ENCODE data around the gene SNX9.

The SNX9 gene

DNA sequence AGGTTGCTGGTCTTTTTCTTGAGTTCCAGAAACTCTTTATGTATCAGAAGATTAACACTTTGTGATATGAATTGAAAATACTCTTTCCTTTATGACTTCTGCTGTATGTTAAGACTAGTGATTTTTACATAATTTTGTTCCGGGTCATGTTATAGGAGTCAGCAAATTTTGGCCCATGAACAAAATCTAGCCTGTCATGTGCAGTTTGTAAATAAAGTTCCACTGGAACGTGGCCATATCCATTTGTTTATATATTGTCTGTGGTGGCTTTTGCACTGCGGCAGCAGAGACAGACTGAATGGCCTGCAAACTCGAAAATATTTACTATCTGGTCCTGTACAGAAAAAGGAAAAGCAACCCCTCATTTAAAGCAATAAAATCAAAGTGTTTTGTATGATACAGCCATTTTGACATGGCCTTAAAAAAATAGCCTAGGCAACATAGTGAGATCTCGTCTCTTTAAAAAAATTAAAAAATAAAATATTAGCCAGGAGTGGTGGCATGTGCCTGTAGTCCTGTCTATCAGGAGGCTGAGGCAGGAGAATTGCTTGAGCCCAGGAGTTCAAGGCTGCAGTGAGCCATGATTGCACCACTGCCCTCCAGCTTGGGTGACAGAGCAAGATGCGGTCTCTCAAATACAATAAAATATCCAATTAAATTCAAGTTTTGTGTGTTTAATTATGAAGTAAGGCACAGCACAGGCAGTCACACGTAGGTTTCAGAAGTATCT is 36.9 kb downstream of the SNX9 start:
- DNase-seq (ENCODE audit: low spot score): no peak

DNA sequence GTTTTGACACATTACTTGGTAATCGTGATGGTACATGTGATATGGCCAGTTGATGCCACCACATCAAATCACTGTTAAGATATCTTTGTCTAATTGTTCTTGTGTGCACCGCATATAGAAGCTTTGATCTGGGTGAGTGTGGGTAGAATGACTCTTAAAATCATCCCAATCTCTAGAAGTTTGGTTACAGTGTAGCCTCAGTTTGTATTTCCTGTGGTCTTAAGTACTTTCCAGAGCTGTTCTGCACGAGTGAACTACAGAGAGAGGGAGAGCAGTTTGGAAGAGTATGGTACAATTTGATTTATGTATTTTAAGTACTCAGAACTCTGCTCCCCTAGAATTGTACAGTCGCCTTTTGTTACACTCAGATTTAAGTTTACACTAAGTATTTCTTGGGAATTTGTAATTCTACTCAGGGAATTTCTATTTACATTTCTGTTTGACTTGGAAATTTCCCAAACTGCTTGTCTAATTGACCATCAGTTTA is 37.5 kb downstream of the SNX9 start:
- no peak for DNase-seq (ENCODE audit: low spot score)

DNA sequence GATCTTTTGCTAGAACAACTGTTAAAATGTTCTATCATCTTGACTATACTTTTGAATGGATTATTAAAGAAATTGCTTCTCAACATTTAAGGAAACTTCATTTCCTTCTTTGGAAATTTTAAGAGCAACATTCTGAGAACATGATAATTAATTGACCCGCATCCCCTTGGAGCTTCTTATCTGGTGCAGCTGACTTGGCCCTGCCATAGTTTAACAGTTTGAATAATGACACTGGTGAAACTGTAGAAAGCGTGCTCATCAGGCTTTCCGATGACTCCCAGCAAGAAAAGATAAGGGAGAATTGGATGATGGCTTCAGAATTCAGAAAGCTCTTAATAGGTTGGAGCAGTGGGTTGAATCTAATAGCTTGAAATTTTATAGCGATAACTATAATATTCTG is 38.1 kb downstream of the SNX9 start:
- DNase-seq (ENCODE audit: low spot score): no peak

DNA sequence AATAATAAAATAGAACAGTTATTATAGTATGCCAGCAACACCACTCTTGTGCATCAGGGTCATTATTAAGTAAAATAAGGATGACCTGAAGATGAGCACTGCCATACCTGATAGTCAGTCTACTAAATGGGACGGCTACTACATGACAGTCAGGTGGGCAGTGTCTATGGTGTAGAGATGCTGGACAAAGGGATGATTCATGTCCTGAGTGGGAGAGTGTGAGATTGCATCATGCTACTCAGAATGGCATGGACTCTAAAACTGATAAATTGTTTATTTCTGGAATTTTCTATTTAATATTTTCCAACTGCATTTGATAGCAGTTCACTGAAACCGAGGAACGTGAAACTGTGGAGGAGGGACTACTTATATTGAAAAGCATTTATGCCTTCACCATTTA is 38.8 kb downstream of the SNX9 start:
- no peak for DNase-seq (ENCODE audit: low spot score)

DNA sequence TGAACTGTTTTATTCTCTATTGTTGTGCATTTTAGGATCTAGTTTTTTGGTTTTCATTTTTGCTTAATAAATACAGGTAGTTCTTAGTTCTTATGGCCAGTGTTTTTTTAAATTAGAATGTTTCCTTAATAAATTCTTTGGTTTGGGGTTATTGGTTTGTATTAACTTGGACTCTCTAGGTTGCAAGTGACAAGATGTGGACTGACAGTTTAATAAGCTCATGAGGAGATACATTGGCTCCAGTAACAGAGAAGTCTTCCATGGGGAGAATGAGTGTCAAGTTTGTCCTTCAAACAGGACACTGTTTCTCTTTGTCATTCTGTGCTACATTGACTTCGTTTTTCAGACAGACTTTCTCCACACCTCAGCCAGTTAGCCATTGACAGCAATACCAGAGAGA is 39.7 kb downstream of the SNX9 start:
- DNase-seq (ENCODE audit: low spot score): no peak

DNA sequence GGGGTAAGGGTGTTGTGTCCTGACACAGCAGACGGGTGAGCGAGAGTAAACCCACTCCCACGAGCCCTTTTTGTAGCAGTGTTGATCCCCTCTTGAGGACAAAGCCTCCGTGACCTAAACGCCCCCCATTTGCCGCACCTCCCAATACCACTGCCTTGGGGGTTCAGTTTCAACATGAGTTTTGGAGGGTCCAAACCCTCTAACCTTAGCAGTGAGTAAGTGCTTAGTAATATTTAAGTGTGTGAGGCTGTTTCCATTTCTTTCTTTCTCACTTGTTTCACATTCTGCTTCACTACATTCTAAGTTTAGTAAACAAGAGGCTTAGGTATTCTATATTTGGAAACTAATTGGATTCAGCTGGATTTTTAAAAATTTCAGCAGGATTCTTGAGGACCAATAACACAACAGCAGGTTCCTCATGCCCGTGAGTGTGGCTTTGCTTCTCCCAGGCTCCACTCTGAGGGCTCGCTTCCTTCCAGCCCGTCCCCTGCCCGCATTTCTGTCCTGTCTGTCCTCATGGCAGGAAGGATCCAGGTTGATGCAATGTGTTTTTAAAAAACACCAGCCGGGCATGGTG is 41.2 kb downstream of the SNX9 start:
- no peak for DNase-seq (ENCODE audit: low spot score)

DNA sequence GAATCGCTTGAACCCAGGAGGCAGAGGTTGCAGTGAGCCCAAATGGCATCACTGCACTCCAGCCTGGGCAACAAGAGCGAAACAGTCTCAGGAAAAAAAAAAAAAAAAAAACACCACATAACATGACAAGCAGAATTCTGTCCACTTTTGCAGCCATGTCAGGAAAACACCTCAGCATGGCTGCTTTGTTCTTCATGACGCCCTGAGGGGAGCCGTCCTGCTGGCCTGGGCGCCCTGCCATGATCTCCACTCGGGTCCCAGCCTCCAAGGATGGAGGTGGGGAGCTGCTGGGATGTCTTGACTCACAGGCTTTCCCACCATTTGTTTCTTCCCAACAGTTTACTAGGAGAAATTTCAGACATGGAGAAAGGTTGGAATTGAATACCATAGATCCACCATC is 42.2 kb downstream of the SNX9 start:
- no peak for DNase-seq (ENCODE audit: low spot score)

DNA sequence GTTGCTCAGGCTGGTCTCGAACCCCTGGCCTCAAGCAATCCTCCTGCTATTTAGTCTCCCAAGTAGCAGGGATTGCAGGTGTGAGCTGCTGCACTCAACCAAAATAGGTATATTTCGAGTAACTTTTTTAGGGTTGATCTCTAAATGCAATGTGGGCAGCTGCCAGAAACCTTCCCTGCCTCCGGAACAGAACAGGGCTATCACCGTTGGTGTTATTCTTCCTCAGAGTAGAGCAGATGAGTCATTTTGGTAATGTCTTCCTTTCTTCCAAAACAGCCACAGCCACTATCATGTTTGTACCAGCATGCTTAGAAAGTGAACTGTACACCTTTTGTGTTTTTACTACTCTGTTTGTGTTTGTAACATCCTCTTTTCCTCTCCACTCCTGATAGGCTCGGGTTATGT is 44.1 kb downstream of the SNX9 start:
- DNase-seq (ENCODE audit: low spot score): peak; percentile 33

DNA sequence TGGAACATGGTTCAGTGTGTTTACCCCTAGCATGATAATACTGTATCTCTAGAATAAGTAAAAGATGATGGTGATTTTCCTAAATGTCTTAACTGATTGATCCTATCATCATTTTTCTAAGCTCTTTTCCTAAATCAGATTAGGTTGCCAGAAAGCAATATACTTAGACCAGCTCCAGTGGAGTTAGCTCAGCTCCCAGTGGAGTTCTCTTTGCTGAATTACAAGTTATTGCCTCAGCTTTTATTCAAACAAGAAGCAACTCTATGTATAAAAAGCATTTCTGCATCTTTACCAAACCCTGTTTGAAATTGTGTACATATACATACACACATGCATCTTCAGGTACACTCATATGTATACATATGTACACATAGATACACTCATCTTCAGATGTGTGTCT is 44.9 kb downstream of the SNX9 start:
- DNase-seq (ENCODE audit: low spot score): no peak

DNA sequence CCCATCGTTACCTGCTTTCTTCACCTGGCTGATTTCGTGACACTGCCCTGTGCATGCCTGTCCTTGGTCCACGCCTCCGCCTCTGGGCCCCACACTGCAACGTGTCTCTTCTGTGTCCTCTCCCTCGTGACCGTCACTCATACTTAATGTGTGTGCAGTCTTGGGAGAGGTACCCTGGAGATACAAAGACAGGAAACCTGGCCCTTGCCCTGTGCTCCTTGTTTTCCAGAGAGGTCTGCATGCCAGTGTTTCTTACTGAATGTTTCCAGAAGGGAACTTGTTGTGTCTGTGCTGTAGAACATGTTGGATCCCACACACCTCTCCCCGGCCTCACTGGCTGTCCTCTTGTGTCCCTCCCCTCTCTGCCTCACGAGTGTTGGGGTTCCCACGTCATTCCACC is 45.8 kb downstream of the SNX9 start:
- DNase-seq (ENCODE audit: low spot score): no peak

DNA sequence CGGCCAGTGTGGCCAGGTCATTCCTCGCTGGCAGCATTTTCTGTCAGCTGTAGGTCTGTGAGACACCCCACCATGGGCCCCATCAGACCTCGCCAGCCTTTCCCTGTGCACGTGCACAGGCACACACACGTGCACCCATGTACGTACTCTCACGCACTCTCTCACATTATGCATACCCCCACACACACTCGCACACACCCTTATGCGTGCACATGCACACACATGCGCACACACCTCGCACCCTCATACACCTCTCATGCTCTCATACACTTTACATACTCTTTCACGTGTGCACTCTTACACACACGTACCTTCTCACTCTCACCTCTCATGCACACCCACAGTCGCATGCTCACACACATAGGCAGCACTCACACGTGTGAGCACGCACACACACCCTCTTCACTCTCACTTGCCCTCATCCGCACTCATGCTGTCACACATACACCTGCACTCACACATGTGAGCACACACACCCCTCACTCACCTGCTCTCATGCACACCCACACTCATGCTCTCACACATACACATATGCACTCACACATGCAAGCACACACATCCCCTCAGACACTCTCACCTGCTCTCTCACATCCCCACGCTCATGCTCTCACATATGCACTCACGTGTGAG is 46.7 kb downstream of the SNX9 start:
- DNase-seq (ENCODE audit: low spot score): no peak

DNA sequence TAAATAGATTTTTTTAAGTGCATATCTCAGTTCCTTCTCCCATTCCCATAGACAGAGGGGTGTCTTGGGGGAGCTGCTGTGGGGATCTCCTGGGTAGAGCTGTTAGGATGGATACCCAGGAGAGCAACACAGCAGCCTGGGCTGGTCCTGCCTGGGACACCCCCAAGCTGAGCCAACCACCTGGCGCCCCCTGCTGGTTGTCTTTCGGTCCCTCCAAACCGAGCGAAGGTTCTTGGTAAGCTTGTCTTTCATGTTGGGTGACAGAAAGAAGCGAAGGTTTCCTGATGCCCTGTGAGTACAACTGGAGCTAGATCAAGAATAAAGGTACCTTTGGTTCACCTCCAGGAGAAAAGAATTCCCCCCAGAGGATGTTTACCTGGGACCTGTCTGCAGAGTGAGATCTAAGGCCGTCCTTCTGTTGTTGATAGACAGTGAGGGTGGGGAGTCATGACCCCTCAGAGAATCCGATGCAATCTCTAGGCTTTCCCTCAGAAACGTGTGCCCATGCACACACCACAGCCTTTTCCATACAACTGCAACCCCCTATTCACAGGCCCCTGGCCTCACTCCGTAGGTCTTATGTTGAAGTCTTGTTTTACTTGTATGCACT is 50.8 kb downstream of the SNX9 start:
- peak; percentile 63 for DNase-seq (ENCODE audit: low spot score)

DNA sequence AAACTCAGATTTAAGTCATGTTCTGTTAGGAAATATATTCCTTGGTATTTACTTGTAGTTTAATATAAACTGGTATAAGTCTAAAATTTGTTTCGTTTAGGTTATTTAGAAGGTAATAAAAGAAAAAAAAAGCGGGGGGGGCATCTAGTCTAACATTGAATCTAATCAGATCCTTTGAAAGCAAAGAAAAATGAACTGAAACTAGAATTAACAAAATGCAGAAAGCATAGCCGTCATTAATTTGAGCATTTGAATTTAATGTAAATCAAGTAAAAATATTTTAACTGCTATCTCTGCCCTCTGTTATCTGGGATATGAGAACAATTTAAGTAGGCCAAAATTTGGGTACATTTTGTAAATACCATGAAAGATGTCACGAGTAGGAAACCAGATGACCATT is 54.1 kb downstream of the SNX9 start:
- DNase-seq (ENCODE audit: low spot score): no peak

DNA sequence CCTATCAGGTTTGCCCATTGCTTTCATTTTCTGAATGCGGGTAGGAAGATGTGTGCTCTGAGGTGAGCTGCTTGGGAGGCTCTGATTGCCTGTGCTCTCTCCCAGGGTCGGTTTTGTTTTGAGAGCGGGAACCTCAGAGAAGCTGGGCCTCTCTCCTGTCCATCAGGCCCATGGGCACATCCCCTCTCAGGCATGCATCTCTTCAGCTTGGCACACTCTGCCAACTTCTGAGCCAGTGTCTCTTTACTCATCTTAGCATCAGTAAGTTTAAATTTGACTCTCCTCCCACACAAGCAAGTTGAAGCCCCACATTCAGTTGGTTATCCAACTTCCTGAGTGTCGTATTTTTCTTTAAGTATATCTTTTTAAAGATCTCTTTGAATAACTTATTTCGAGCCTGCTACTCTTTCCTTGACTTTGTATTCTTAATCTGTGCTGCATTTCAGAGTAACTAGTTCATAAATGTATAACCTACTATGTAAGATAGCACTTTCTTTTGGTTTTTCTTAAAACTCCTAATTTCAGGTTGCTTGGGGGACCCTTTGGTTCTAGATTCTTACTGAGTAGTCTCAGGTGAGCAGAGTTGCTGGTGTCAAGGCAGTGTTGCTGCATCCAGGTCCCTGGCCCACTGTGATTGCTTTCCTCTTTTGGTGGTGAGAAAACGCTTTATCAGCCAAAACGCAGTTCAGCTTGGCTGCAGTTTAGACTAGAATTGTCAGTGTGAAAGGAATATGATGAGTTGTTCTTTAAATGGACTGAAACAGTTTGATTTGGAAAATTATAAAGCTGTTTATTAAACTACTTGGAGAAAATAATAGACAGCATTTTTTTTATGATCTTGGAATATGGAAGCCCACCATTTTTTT is 54.8 kb downstream of the SNX9 start:
- no peak for DNase-seq (ENCODE audit: low spot score)

DNA sequence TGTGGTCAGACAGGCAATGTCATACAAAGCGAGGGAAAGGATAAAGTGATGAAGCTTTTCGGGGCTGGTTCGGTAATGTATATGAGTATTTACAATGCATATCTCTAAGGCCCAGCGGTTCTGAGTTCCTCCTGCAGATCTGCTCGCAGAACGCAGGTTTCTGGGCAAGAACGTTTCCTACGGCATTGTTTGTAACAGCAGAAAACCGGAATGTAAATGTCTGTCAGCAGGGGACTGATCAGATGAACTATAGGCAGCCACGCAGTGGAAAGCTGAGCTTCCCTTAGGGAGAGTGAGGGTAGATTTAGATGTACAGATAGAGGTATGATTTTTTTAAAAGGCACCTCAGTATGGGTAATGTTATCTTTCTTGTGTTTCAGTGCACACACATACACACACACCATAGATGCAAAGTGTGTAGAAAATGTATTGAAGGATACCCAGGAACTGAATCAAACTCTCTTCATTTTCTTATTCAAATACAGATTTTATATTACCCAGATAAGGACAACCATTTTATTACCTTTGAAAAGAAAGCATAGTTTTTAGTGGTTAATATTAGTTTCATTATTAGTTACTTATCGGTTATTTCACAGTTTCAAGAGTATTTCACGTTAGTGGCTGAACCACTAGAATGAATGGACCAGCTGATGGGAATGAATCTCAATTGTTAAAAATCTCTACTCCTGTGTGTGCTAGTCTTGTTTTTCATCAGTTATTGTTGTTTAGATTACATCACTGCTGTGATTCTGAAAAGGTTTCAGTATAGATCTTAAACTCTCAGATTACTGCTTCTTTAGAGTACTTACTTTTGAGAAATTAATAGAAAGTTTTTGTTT is 56.2 kb downstream of the SNX9 start:
- DNase-seq (ENCODE audit: low spot score): no peak

DNA sequence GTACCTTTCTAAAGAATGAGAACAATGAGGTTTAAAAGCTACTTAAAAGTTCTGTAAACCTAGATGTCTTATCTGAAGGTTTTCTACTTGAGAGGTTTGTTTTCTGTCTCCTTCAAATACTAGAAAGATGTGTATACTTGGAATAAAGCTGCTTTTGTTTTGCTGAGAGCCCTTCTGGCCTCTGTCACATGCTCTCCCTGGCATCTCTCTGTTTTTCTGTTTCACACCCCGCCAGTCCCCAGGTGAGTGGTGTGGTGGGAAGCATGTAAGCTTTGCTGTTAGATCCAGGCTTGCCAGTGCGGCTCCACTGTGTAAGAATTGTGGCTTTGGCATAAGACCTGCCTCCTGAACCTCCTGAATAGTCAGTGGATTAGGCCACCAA is 56.8 kb downstream of the SNX9 start:
- DNase-seq (ENCODE audit: low spot score): no peak

DNA sequence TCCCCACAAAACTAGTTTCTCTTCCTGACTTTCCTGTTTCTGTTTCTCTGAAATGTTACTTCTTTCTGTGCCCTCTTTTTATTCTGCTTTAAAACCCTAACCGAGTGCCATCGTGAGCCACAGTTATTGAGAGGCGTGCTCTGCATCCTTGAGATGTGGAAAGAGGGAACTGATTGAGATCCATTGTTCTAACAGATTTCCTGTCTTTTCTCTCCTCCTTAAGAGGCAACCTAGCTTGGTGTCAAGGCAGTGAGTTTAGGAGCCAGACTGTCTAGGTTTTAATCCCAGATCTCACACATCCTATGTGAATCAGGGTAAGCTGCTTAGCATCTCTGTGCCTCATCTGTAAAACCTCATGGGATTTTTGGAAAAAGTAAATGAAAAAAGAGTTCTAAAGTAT is 57.5 kb downstream of the SNX9 start:
- no peak for DNase-seq (ENCODE audit: low spot score)

DNA sequence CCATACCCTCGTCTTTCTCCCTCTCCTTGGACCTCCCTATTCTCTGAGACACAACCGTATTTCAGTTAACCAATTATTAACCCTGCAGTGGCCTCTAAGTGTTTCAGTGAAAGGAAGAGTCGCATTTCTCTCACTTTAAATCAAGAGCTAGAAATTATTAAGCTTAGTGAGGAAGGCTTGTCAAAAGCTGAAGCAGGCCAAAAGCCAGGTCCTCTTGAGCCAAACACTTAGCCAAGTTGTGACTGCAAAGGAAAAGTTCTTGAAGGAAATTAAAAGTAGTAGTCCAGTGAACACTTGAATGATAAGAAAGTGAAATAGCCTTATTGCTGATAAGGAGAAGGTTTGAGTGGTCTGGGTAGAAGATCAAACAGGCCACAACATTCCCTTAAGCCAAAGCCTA is 58.3 kb downstream of the SNX9 start:
- DNase-seq (ENCODE audit: low spot score): no peak

DNA sequence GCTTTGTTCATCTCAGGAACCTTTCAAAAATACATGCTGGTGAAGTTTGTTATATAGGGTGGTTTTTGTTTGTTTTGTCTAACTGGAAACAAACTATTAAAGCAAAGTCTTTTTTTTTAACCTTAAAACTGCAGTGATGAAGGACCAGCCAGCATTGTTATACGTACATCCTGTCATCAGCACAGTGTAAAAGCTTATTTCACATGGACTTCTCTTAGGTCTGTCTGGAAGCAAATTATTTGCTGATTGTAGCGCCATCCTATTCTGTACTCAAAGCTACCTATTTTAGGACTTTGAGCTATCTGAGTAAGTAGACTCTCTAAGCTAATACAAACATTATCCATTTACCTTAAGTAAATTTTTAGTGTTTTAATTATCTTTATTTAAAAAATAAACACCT is 61.7 kb downstream of the SNX9 start:
- DNase-seq (ENCODE audit: low spot score): no peak

DNA sequence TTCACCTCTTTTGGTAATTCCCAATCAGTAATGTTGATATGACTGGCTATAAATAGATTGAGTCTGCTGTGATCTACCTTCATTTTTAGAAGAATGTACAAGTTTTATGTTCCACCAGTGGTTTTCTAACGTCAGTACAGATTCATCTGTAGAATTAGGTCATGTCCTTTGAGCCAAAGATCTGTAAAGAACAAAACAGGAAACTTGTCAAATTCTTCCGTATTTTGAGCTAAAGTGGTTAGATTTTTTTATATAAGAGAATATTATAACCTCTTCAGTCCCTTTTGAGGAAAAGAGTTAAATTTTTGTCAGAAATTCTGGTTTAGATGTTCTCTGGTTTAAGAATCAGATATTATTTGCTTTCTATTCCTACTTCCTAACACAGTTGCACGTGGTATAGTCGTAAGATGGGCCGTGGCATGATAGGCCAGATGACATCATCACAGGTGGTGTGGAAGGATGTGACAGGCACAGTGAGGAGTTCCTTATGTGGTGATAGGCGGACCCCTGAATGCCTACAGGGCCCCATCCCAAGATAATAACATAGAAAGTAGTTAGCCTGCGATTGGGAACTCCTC is 62.3 kb downstream of the SNX9 start:
- DNase-seq (ENCODE audit: low spot score): no peak

DNA sequence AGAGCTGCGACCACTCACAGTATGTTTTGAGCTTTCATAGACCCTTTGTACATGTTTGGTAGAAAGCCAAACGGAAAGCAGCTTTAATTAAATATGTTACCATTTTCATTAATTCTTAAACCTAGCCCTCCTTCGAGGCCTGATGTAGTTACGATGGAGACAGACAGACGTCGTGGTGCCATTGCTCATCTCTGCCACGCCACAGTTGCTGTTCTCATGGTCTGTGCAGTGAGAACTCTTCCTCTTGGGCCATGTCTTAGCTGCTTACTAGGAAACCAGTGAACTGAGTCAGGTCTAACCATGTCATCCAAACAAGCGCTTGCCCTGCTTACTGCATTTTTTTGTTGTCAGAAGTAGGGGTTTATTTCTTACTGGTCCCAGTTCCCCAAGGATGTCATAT is 62.8 kb downstream of the SNX9 start:
- DNase-seq (ENCODE audit: low spot score): no peak
